HG03060 (cell line): ENCODE results near the gene RASGRF1.

ENCODE experiments used
- ATAC-seq: cut with Tn5 transposase; IDR thresholded peaks from one replicate; pipeline ENCODE4 v1.9.1; 2021; ENCODE audit warnings: low read depth, moderate number of reproducible peaks; ENCODE audit not compliant: unreplicated experiment

RASGRF1 gene

GRCh38 chr15:79071901-79072300 lies 18.7 kb downstream of the RASGRF1 start:
- no peak for ATAC-seq

- no peak for ATAC-seq
These were observed 21.8 kb downstream of the RASGRF1 start for GRCh38 chr15:79068790-79069189.

- ATAC-seq = no peak
These were observed 22.6 kb downstream of the RASGRF1 start for GRCh38 chr15:79067969-79068368.

- no peak for ATAC-seq
These were observed 23.3 kb downstream of the RASGRF1 start for GRCh38 chr15:79067072-79067833.

GRCh38 chr15:79066391-79067071 lies 24.0 kb downstream of the RASGRF1 start:
- ATAC-seq = no peak

- ATAC-seq = no peak
These were observed 24.7 kb downstream of the RASGRF1 start for GRCh38 chr15:79065706-79066376.

GRCh38 chr15:79065361-79065705 lies 25.2 kb downstream of the RASGRF1 start:
- ATAC-seq = no peak

GRCh38 chr15:79064496-79064895 lies 26.1 kb downstream of the RASGRF1 start:
- no peak for ATAC-seq

GRCh38 chr15:79060175-79060574 lies 30.4 kb downstream of the RASGRF1 start:
- ATAC-seq = no peak

- ATAC-seq = no peak
These were observed 31.5 kb downstream of the RASGRF1 start for GRCh38 chr15:79059081-79059572.

- ATAC-seq = no peak
These were observed 32.2 kb downstream of the RASGRF1 start for GRCh38 chr15:79058260-79058850.

GRCh38 chr15:79057050-79057449 lies 33.5 kb downstream of the RASGRF1 start:
- no peak for ATAC-seq

GRCh38 chr15:79054350-79054749 lies 36.2 kb downstream of the RASGRF1 start:
- no peak for ATAC-seq

- ATAC-seq = no peak
These were observed 36.7 kb downstream of the RASGRF1 start for GRCh38 chr15:79053894-79054293.

GRCh38 chr15:79051941-79052731 lies 38.4 kb downstream of the RASGRF1 start:
- no peak for ATAC-seq

- ATAC-seq = no peak
These were observed 39.6 kb downstream of the RASGRF1 start for GRCh38 chr15:79051029-79051428.

- ATAC-seq = no peak
These were observed 40.2 kb downstream of the RASGRF1 start for GRCh38 chr15:79050341-79050740.

GRCh38 chr15:79049416-79049815 lies 41.2 kb downstream of the RASGRF1 start:
- ATAC-seq = no peak

GRCh38 chr15:79047676-79048439 lies 42.7 kb downstream of the RASGRF1 start:
- no peak for ATAC-seq
